Peyer's patch (tissue), 4 donors: ENCODE measurements around the gene TMEM170A.

Experiments used
- CTCF ChIP-seq, 6 experiments: fragments of 450-650 bp in 4 of 6; fragments of 200-600 bp in 2 of 6; sonication (generic) in 1 of 6; IDR thresholded peaks; one replicate each; pipeline ENCODE4 v1.5.1; 2017 to 2019; ENCODE audit warnings: antibody characterized with exemption in 6 of 6, mild to moderate bottlenecking in 3 of 6, moderate library complexity in 1 of 6
- POLR2A ChIP-seq, 2 donors: fragments of 450-650 bp; IDR thresholded peaks; one replicate each; pipeline ENCODE4 v1.5.1; 2017; ENCODE audit warnings: antibody characterized with exemption in 2 of 2, mild to moderate bottlenecking in 2 of 2, moderate library complexity in 2 of 2

DNA sequence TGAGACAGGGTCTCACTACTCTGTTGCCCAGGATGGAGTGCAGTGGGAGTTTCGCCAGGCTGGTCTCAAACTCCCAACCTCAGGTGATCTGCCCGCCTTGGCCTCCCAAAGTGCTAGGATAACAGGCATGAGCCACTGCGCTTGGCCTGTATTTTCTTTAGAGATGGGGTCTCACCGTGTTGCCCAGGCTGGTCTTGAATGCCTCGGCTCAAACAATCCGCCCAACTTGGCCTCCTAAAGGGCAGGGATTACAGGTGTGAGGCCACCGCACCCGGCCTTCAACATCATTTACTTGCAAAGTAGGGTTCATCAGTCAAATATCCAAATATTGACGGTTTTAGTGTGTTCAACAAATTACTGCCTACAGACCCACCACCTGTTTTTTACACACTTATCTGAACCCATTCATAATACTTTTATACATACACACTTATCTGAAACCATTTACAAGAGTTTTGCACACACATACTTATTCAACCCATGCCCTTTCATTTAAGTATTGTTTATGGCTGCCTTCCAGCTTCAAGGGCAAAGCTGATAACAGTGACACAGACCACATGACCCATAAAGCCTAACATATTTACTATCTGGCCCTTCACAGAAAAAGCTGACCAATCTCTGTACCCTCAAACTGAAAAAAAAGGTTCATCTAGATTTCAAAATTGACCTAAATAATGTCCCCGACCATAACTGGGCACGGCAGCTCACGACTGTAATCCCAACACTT is 11.9 kb downstream of the TMEM170A start:
- TF ChIP-seq CTCF (IDR thresholded peaks at IDR 0.05): no peak
- TF ChIP-seq POLR2A (IDR thresholded peaks at IDR 0.05): no peak
